Measurements from ENCODE around the gene TTC28.

- TF ChIP-seq, protein P1, sequence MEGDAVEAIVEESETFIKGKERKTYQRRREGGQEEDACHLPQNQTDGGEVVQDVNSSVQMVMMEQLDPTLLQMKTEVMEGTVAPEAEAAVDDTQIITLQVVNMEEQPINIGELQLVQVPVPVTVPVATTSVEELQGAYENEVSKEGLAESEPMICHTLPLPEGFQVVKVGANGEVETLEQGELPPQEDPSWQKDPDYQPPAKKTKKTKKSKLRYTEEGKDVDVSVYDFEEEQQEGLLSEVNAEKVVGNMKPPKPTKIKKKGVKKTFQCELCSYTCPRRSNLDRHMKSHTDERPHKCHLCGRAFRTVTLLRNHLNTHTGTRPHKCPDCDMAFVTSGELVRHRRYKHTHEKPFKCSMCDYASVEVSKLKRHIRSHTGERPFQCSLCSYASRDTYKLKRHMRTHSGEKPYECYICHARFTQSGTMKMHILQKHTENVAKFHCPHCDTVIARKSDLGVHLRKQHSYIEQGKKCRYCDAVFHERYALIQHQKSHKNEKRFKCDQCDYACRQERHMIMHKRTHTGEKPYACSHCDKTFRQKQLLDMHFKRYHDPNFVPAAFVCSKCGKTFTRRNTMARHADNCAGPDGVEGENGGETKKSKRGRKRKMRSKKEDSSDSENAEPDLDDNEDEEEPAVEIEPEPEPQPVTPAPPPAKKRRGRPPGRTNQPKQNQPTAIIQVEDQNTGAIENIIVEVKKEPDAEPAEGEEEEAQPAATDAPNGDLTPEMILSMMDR (IDR thresholded peaks at IDR 0.05), result no peak
- no peak for TF ChIP-seq POLR2A (IDR thresholded peaks at IDR 0.05)
These were observed 706.6 kb downstream of the TTC28 start for GRCh38 chr22:27972732-27973698.

Measured in lower leg skin (tissue), 3 donors.